Mesenchymal stem cell (in vitro differentiated cells and primary cell): ENCODE measurements around the gene ARHGAP42.

Experiments
- DNase-seq: peaks from one replicate; pipeline ENCODE4 v3.0.0-alpha.2; 2013
- H2AFZ ChIP-seq: one replicate; pipeline ENCODE4 v1.6.1; 2013; ENCODE audit warnings: low read depth, mild to moderate bottlenecking, control low read depth, inconsistent platforms, low read length, moderate library complexity
- H2AK5ac ChIP-seq: 2 replicates; pipeline ENCODE4 v1.6.1; 2013; ENCODE audit warnings: low read length, moderate library complexity, mild to moderate bottlenecking, inconsistent platforms; ENCODE audit not compliant: severe bottlenecking
- H2BK120ac ChIP-seq: one replicate; pipeline ENCODE4 v1.6.1; 2013; ENCODE audit warnings: low read depth, mild to moderate bottlenecking, inconsistent platforms, low read length, moderate library complexity
- H2BK12ac ChIP-seq, 2 experiments: one replicate each; pipeline ENCODE4 v1.6.1; 2013; ENCODE audit warnings: inconsistent platforms in 2 of 2, low read length in 2 of 2, mild to moderate bottlenecking in 2 of 2, moderate library complexity in 2 of 2, control low read depth in 1 of 2
- H2BK15ac ChIP-seq: one replicate; pipeline ENCODE4 v1.6.1; 2013; ENCODE audit warnings: mild to moderate bottlenecking, low read depth, inconsistent platforms; ENCODE audit not compliant: poor library complexity, severe bottlenecking
- H2BK5ac ChIP-seq: 2 replicates; pipeline ENCODE4 v1.6.1; 2013; ENCODE audit warnings: low read depth, mild to moderate bottlenecking, low read length, control low read depth, inconsistent platforms; ENCODE audit not compliant: poor library complexity, severe bottlenecking
- H3K14ac ChIP-seq, 2 experiments: one replicate each; pipeline ENCODE4 v1.6.1; 2013; ENCODE audit warnings: inconsistent platforms in 2 of 2, low read length in 2 of 2, control low read depth in 1 of 2, mild to moderate bottlenecking in 1 of 2, moderate library complexity in 1 of 2
- H3K18ac ChIP-seq, 2 experiments: one replicate each; pipeline ENCODE4 v1.6.1; 2013; ENCODE audit warnings: inconsistent platforms in 2 of 2, low read length in 2 of 2, control low read depth in 1 of 2, low read depth in 1 of 2, mild to moderate bottlenecking in 1 of 2
- H3K23ac ChIP-seq, 2 experiments: one replicate each; pipeline ENCODE4 v1.6.1; 2013; ENCODE audit warnings: inconsistent platforms in 2 of 2, low read length in 2 of 2, mild to moderate bottlenecking in 2 of 2, moderate library complexity in 2 of 2, control low read depth in 1 of 2
- H3K27ac ChIP-seq: 2 replicates; pipeline ENCODE4 v1.5.1; 2013; ENCODE audit warnings: mild to moderate bottlenecking, moderate library complexity, low read length, control low read depth, inconsistent platforms; ENCODE audit not compliant: poor library complexity, severe bottlenecking
- H3K27me3 ChIP-seq, 2 experiments: 2 replicates each; pipeline versions ENCODE4 v1.6.1 to v1.7.0; 2013; ENCODE audit warnings: low read length in 2 of 2, mild to moderate bottlenecking in 2 of 2, moderate library complexity in 2 of 2, control low read depth in 1 of 2, inconsistent platforms in 1 of 2; ENCODE audit not compliant: control insufficient read depth in 1 of 2, insufficient read depth in 1 of 2
- H3K36me3 ChIP-seq, 2 experiments: 2 replicates each; pipeline versions ENCODE4 v1.6.1 to v1.7.0; 2013; ENCODE audit warnings: low read length in 2 of 2, control low read depth in 1 of 2, inconsistent platforms in 1 of 2, low read depth in 1 of 2, mild to moderate bottlenecking in 1 of 2; ENCODE audit not compliant: insufficient read depth in 2 of 2, control insufficient read depth in 1 of 2
- H3K4ac ChIP-seq, 2 experiments: one replicate each; pipeline ENCODE4 v1.6.1; 2013; ENCODE audit warnings: inconsistent platforms in 2 of 2, low read length in 2 of 2, mild to moderate bottlenecking in 2 of 2, moderate library complexity in 2 of 2, control low read depth in 1 of 2, low read depth in 1 of 2
- H3K4me1 ChIP-seq: 2 replicates; pipeline ENCODE4 v1.6.1; 2013; ENCODE audit warnings: low read depth, low read length, control low read depth; ENCODE audit not compliant: control insufficient read depth, insufficient read depth
- H3K4me2 ChIP-seq: 2 replicates; pipeline ENCODE4 v1.6.1; 2013; ENCODE audit warnings: low read length, mild to moderate bottlenecking, inconsistent platforms; ENCODE audit not compliant: poor library complexity, severe bottlenecking
- H3K4me3 ChIP-seq, 2 experiments: 2 replicates each; pipeline versions ENCODE4 v1.5.1 to v1.7.0; 2013; ENCODE audit warnings: low read length in 2 of 2, mild to moderate bottlenecking in 2 of 2, control low read depth in 1 of 2, low read depth in 1 of 2; ENCODE audit not compliant: insufficient read depth in 1 of 2
- H3K79me1 ChIP-seq: replicated peaks from 2 replicates; pipeline ENCODE4 v1.6.1; 2013; ENCODE audit warnings: mild to moderate bottlenecking, control low read depth, low read length, inconsistent platforms; ENCODE audit not compliant: poor library complexity, severe bottlenecking
- H3K9ac ChIP-seq: 2 replicates; pipeline ENCODE4 v1.7.0; 2013; ENCODE audit warnings: mild to moderate bottlenecking, low read length, moderate library complexity
- H3K9me3 ChIP-seq: 2 replicates; pipeline ENCODE4 v1.7.0; 2013; ENCODE audit warnings: mild to moderate bottlenecking, low read length; ENCODE audit not compliant: control insufficient read depth
- H4K8ac ChIP-seq: one replicate; pipeline ENCODE4 v1.6.1; 2013; ENCODE audit warnings: inconsistent platforms, mild to moderate bottlenecking, low read length, moderate library complexity
- H4K91ac ChIP-seq: one replicate; pipeline ENCODE4 v1.6.1; 2013; ENCODE audit warnings: mild to moderate bottlenecking, low read length, inconsistent platforms
- WGBS: methylation state at CpG from one replicate; pipeline ENCODE4 v1.1.7; 2013; ENCODE audit warnings: mixed read lengths; 5-methylcytosine and 5-hydroxymethylcytosine counted together

Gene ARHGAP42

DNA sequence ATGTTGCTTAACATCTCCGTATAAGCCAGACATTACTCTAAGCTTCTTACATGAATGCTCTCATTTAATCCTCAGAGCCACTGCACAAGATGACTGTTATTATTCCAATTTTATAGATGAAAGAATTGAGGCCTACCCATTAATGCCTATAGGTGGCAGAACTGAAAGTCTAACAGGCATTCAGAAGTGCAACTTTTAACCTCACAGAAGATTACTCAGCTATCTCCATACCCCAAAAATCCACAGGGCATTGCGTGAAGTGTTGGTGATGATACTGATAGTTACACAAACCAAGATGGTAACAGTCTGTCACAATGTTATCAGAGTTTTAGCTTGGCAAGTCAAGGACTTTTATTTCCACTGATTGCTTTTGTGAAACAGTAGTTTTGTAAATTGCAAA lies 130.5 kb downstream of the ARHGAP42 start:
- H3K9me3 ChIP-seq = no peaks in the 10 kb centered on the region
- H3K79me1 ChIP-seq = peaks cover 19% of the 10 kb centered on the region
- 80% methylated on average over 1 of the region's 2 CpGs for WGBS
- H4K8ac ChIP-seq = no peak overlapping the region
- H2BK15ac ChIP-seq = no peak overlapping the region
- no peak overlapping the region for H3K18ac ChIP-seq
- H2AK5ac ChIP-seq = no peak overlapping the region
- H3K4me3 ChIP-seq = no peak overlapping the region
- no peak for DNase-seq
- no peak overlapping the region for H2BK12ac ChIP-seq
- no peak overlapping the region for H3K23ac ChIP-seq
- no peak overlapping the region for H4K91ac ChIP-seq
- H3K27me3 ChIP-seq = no peaks in the 10 kb centered on the region
- H3K4me2 ChIP-seq = no peak overlapping the region
- H3K4ac ChIP-seq = no peak overlapping the region
- no peaks in the 10 kb centered on the region for H3K4me1 ChIP-seq
- no peak overlapping the region for H3K14ac ChIP-seq
- H2BK120ac ChIP-seq = no peak overlapping the region
- H2AFZ ChIP-seq = no peak overlapping the region
- no peak overlapping the region for H3K27ac ChIP-seq
- H3K36me3 ChIP-seq = no peaks in the 10 kb centered on the region
- no peak overlapping the region for H2BK5ac ChIP-seq
- no peak overlapping the region for H3K9ac ChIP-seq

DNA sequence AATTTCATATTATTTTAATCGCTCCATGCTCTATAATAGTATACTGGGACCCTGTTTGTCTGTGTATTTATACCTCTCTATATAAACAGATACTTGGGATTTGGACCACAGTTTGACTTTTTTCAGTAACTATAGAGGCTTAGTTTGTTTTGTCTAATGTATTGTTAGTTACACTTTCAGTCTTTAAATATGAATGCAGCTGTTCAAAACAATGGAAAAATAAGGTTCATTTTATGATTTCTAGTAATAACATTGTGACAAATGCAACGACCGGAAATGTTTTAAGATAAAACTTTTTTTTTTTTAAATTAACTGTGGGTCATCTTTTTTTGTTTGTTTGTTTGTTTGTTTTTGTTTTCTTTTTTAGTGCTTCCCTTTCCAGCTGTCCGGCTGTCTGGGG lies 133.5 kb downstream of the ARHGAP42 start:
- Histone ChIP-seq H3K4ac (no peak overlapping the region), H3K4me3 (no peak overlapping the region), H3K36me3 (no peaks in the 10 kb centered on the region), H3K27ac (peak overlapping the region; percentile 52), H4K91ac (no peak overlapping the region), H2BK12ac (no peak overlapping the region), H2AFZ (no peak overlapping the region), H3K18ac (no peak overlapping the region), H3K23ac (no peak overlapping the region), H4K8ac (no peak overlapping the region), H3K4me1 (peaks cover 2% of the 10 kb centered on the region), H2BK5ac (no peak overlapping the region), H2BK15ac (no peak overlapping the region), H2BK120ac (no peak overlapping the region), H3K14ac (no peak overlapping the region), H3K79me1 (peaks cover 19% of the 10 kb centered on the region), H3K9ac (no peak overlapping the region), H3K4me2 (no peak overlapping the region), H2AK5ac (no peak overlapping the region), H3K9me3 (no peaks in the 10 kb centered on the region), H3K27me3 (no peaks in the 10 kb centered on the region)
- WGBS = 100% methylated on average over 2 of the region's 4 CpGs
- no peak for DNase-seq

DNA sequence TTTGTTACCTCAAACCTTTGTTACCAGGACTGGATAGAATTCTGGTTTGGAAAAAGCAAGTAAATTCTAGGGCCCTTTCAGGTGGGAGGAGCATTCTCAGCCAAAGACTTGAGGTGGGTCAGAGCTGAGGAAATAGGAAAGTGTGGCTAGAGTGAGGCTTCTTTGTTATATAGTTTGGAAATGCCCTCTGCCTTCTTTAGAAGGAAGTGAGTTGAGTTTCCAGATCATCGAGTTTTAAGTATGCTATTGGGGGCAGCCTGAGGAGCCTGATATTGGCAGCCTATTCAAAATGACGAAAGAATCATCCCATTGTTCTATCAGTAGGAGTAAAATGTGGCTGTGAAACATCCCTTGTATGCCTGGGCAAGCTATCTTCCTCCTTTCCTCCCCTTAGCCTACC lies 134.1 kb downstream of the ARHGAP42 start:
- Histone ChIP-seq H2AK5ac (no peak overlapping the region), H3K4me1 (peaks cover 2% of the 10 kb centered on the region), H2BK5ac (no peak overlapping the region), H3K27me3 (no peaks in the 10 kb centered on the region), H3K4ac (peak overlapping the region in 1 of 2 experiments; percentile 17), H3K36me3 (no peaks in the 10 kb centered on the region), H2BK15ac (no peak overlapping the region), H3K79me1 (peaks cover 19% of the 10 kb centered on the region), H3K27ac (peak overlapping the region; percentile 52), H4K8ac (no peak overlapping the region), H4K91ac (no peak overlapping the region), H3K9me3 (no peaks in the 10 kb centered on the region), H3K14ac (no peak overlapping the region), H3K23ac (no peak overlapping the region), H2AFZ (no peak overlapping the region), H3K4me2 (no peak overlapping the region), H2BK12ac (no peak overlapping the region), H3K18ac (no peak overlapping the region), H3K4me3 (no peak overlapping the region), H3K9ac (no peak overlapping the region), H2BK120ac (no peak overlapping the region)
- DNase-seq = no peak
- WGBS = no CpG with 5 or more reads among the region's 2 CpGs

DNA sequence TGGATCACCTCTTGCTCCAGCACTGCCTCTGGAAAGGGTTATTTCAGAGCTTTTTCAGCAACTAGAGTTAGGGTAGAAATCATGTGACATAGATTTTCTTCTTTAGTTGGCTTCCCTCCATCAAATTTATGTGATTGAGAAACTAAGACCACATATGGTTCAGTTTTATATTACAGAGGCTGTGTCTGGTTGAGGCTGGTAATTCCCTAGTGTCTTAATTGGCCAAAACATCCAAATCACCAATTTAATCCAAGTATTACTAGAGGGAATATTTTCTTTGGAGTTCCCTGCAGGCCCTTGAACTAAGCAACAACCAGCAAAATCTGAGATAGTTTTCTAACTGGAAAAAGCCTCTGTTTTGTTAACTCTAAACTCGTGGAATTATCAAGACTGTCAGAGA lies 136.3 kb downstream of the ARHGAP42 start:
- H3K27me3 ChIP-seq = no peaks in the 10 kb centered on the region
- H3K27ac ChIP-seq = peak overlapping the region; percentile 42
- peak overlapping the region in 1 of 2 experiments; percentile 43 for H3K4me3 ChIP-seq
- H3K9me3 ChIP-seq = no peaks in the 10 kb centered on the region
- H3K23ac ChIP-seq = no peak overlapping the region
- peaks cover 12% of the 10 kb centered on the region for H3K4me1 ChIP-seq
- no peaks in the 10 kb centered on the region for H3K36me3 ChIP-seq
- no peak for DNase-seq
- WGBS = no CpG with 5 or more reads among the region's 1 CpG
- peaks cover 11% of the 10 kb centered on the region for H3K79me1 ChIP-seq
- H2AFZ ChIP-seq = no peak overlapping the region
- H3K4me2 ChIP-seq = no peak overlapping the region
- H2BK120ac ChIP-seq = no peak overlapping the region
- no peak overlapping the region for H2BK15ac ChIP-seq
- H3K4ac ChIP-seq = no peak overlapping the region
- H3K9ac ChIP-seq = peak overlapping the region; percentile 65
- H2AK5ac ChIP-seq = peak overlapping the region; percentile 49
- H4K8ac ChIP-seq = no peak overlapping the region
- H3K14ac ChIP-seq = no peak overlapping the region
- no peak overlapping the region for H4K91ac ChIP-seq
- H2BK12ac ChIP-seq = no peak overlapping the region
- H3K18ac ChIP-seq = no peak overlapping the region
- H2BK5ac ChIP-seq = no peak overlapping the region
